ENCODE results near the gene NRXN3. TPM values are rescaled to one million over a fixed set of nuclear protein-coding genes. Genes with fewer than 3 reads are reported as not detected.
"Not testable (repeated sequence)": the region's sequence is repeated elsewhere in the genome, so short reads cannot be mapped to it uniquely, and the experiment has no call there.

Gene NRXN3
- polyA plus RNA-seq, 6 donors from 2014 or later: not detected

DNA sequence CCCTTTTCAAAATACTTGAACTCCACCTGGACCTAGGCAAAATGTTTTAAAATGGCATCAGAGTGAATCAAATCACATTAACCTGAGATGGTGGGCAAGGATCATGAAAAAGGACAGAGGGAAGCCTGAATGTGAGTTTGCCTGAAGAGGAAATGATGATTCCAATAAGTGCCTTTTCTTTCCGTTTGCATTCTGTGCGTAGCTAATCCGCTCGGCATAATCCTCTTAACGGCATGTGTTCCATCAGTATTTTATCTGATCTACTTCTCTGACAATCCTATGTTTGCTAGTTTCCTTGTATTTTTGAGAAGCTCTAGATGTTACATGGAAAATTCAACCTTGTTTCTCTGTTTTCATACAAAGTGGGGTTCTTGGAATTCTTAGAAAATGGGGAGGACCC is 354.6 kb downstream of the NRXN3 start:
- Mint-ChIP-seq H3K9me3 (peaks cover 0 to 13% (median 0%) of the 10 kb centered on the region in 7 donors), H3K4me1 (no peaks in the 10 kb centered on the region), H3K27ac (no peak overlapping the region), H3K36me3 (no peaks in the 10 kb centered on the region), H3K27me3 (no peaks in the 10 kb centered on the region), H3K4me3 (no peak overlapping the region)
- ATAC-seq (ENCODE audit: low read depth in 2 of 2): no peak
- DNase-seq: no peak

DNA sequence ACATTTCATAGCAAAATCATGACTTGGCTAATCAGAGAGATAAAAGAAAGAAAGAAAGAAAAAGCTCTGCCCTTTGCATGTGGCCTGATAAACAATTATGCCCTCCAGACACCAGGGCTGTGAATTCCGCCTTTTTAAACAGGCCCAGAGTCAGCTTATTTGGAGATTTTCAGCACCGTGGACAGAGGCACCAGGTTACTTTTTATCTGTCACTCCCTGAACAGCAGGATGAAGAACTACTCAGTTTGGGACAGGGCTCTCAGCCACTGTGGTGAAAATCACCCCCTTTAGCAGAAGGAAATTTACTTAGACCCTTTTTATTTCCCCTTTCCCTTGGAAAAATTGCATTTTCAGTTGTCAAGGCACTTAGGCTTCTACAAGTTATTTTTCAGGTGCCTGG is 359.9 kb downstream of the NRXN3 start:
- ATAC-seq (ENCODE audit: low read depth in 2 of 2) (no peak), DNase-seq (no peak)
- Mint-ChIP-seq H3K4me3 (no peak overlapping the region), H3K9me3 (peaks cover 2 to 17% (median 5%) of the 10 kb centered on the region in 7 donors), H3K27me3 (no peaks in the 10 kb centered on the region), H3K36me3 (no peaks in the 10 kb centered on the region), H3K27ac (no peak overlapping the region), H3K4me1 (no peaks in the 10 kb centered on the region)

- H3K36me3 Mint-ChIP-seq: no peaks in the 10 kb centered on the region
- no peaks in the 10 kb centered on the region for H3K27me3 Mint-ChIP-seq
- H3K4me3 Mint-ChIP-seq: no peak overlapping the region
- peaks cover 0 to 28% (median 13%) of the 10 kb centered on the region in 7 donors for H3K9me3 Mint-ChIP-seq
- no peak for ATAC-seq (ENCODE audit: low read depth in 2 of 2)
- no peak overlapping the region for H3K27ac Mint-ChIP-seq
- no peak for DNase-seq
- H3K4me1 Mint-ChIP-seq: no peaks in the 10 kb centered on the region
These were observed 364.0 kb downstream of the NRXN3 start for GRCh38 chr14:78534141-78534540.

DNA sequence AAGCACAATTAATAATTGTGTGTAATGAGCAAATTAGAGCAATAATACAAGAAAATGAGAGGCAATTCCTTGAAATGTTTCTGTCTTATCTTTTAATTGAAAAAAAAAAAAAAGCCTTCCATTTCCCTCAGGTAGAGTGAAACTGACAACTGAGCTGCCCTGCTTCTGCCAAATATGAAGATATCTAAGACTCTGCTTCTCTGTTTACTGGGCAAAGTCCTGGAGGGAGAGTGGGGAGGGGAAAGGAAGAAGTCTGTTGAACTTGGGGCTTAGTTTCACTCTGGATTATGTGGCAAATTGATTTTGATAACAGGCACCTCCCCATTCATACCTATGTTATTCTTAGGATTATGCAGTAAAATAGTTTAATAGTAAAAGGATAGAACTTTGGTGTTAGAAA is 364.9 kb downstream of the NRXN3 start:
- no peaks in the 10 kb centered on the region for H3K27me3 Mint-ChIP-seq
- H3K4me3 Mint-ChIP-seq: no peak overlapping the region
- no peaks in the 10 kb centered on the region for H3K4me1 Mint-ChIP-seq
- ATAC-seq (ENCODE audit: low read depth in 2 of 2) (no peak), DNase-seq (no peak)
- H3K27ac Mint-ChIP-seq: no peak overlapping the region
- peaks cover 0 to 28% (median 13%) of the 10 kb centered on the region in 7 donors for H3K9me3 Mint-ChIP-seq
- no peaks in the 10 kb centered on the region for H3K36me3 Mint-ChIP-seq

- ATAC-seq (ENCODE audit: low read depth in 2 of 2); H3K4me1 Mint-ChIP-seq; H3K27me3 Mint-ChIP-seq; DNase-seq; H3K27ac Mint-ChIP-seq; H3K36me3 Mint-ChIP-seq; H3K4me3 Mint-ChIP-seq: not testable (repeated sequence)
- H3K9me3 Mint-ChIP-seq: peaks cover 3 to 17% (median 7%) of the 10 kb centered on the region in 7 donors
These were observed 371.6 kb downstream of the NRXN3 start for GRCh38 chr14:78541788-78542187.

- H3K27me3 Mint-ChIP-seq: peaks cover 3 to 10% (median 4%) of the 10 kb centered on the region in 3 donors
- no peak for ATAC-seq (ENCODE audit: low read depth in 2 of 2)
- H3K36me3 Mint-ChIP-seq: no peaks in the 10 kb centered on the region
- H3K4me1 Mint-ChIP-seq: no peaks in the 10 kb centered on the region
- no peak overlapping the region for H3K4me3 Mint-ChIP-seq
- DNase-seq: no peak
- H3K9me3 Mint-ChIP-seq: peaks cover 2 to 9% (median 4%) of the 10 kb centered on the region in 7 donors
- no peak overlapping the region for H3K27ac Mint-ChIP-seq
These were observed 373.3 kb downstream of the NRXN3 start for GRCh38 chr14:78543433-78543832.

- DNase-seq (no peak), ATAC-seq (ENCODE audit: low read depth in 2 of 2) (no peak)
- H3K36me3 Mint-ChIP-seq: no peaks in the 10 kb centered on the region
- H3K4me1 Mint-ChIP-seq: peaks cover 0 to 2% (median 0%) of the 10 kb centered on the region in 3 donors
- no peak overlapping the region for H3K27ac Mint-ChIP-seq
- H3K27me3 Mint-ChIP-seq: peaks cover 0 to 10% (median 0%) of the 10 kb centered on the region in 3 donors
- H3K4me3 Mint-ChIP-seq: no peak overlapping the region
- H3K9me3 Mint-ChIP-seq: no peaks in the 10 kb centered on the region
These were observed 390.9 kb downstream of the NRXN3 start for GRCh38 chr14:78561074-78561473.

DNA sequence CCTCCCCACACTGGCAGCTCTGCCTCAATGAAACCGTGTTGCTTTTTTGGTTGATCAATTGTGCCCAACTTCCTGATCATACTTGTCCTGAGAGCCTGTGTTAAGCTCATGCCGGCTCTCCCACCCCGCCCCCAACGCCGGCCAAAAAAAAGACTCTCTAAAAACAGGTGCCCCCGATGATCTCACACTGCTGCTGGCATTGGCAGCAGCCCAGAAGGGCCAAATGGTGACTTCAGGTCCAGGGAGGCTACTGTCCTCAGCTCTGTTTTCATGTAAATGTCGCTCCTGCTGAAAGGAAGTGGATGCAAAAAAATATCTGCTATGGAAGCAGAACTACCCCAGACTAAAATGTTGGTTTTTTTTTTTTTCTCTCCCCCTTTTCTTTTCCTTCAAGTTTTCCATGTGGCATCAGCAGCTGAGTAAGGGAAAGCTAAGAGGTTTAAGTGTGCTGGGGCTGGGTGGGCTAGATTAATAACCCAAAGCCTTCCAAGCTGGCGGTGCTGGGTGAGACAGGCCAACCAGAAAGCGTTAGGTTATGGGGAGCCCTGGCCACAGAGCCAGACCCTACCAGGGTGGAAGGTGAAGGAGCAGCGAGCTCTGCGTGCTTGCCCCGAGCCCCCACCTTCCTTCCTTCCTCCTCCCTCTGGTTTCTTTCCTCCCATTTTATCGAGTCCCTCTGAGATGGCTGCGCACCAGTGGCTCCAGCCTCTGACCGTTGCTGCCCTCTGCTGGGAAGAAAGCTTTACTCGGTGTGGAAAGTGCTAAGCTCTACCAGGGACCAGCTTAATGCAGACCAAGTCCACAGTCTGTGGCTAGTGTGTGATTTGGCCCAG is 396.1 kb downstream of the NRXN3 start:
- no peaks in the 10 kb centered on the region for H3K36me3 Mint-ChIP-seq
- H3K4me3 Mint-ChIP-seq: peak overlapping the region in 5 of 8 donors; percentile 9 to 70 (median 20)
- H3K9me3 Mint-ChIP-seq: peaks cover 0 to 3% (median 0%) of the 10 kb centered on the region in 7 donors
- H3K4me1 Mint-ChIP-seq: peaks cover 0 to 12% (median 5%) of the 10 kb centered on the region in 3 donors
- H3K27ac Mint-ChIP-seq: no peak overlapping the region
- DNase-seq: peak; percentile 8
- ATAC-seq (ENCODE audit: low read depth in 2 of 2): peak; percentile 35 to 47
- peaks cover 3 to 6% (median 6%) of the 10 kb centered on the region in 3 donors for H3K27me3 Mint-ChIP-seq

DNA sequence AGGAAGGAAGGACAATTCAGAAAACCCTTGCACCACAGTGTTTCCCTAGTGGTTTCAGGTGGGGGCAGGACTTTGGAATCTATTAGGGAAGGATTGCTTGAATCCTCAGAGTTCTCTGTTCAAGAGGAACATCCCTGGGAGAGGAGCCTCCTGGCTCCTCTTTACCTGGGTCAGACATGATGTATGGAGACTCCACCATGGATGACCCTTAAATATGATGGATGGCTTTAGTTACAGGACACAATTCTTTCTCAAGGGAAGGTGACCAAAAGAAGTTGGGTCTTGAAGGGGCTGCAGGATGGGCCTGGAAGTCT is 396.6 kb downstream of the NRXN3 start:
- ATAC-seq (ENCODE audit: low read depth in 2 of 2) (no peak), DNase-seq (no peak)
- Mint-ChIP-seq H3K4me1 (peaks cover 0 to 12% (median 5%) of the 10 kb centered on the region in 3 donors), H3K27me3 (peaks cover 0 to 6% (median 6%) of the 10 kb centered on the region in 3 donors), H3K9me3 (peaks cover 0 to 3% (median 0%) of the 10 kb centered on the region in 7 donors), H3K36me3 (no peaks in the 10 kb centered on the region), H3K4me3 (peak overlapping the region in 1 of 8 donors; percentile 20), H3K27ac (peak overlapping the region in 1 of 6 donors; percentile 11)

GRCh38 chr14:78567343-78567742 is 397.2 kb downstream of the NRXN3 start:
- no peak for ATAC-seq (ENCODE audit: low read depth in 2 of 2)
- Mint-ChIP-seq H3K4me1 (peaks cover 0 to 12% (median 5%) of the 10 kb centered on the region in 3 donors), H3K27me3 (peaks cover 0 to 6% (median 6%) of the 10 kb centered on the region in 3 donors)

DNA sequence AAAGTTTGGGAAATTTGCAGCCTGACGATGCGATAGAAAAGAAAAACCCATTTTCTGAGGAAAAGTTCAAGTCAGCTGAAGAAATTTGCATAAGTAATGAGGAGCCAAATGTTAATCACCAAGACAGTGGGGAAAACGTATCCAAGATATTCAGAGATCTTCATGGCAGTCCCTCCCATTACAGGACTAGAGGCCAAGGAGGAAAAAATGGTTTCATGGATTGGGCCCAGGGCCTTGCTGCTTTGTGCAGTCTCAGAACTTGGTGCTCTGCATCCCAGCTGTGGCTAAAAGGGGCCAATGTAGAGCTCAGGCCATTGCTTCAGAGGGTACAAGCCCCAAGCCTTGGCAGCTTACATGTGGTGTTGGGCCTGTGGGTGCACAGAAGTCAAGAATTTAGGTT is 403.6 kb downstream of the NRXN3 start:
- not testable (repeated sequence) for H3K27me3 Mint-ChIP-seq; H3K4me3 Mint-ChIP-seq; H3K27ac Mint-ChIP-seq; ATAC-seq (ENCODE audit: low read depth in 2 of 2); H3K4me1 Mint-ChIP-seq; DNase-seq
- Mint-ChIP-seq H3K9me3 (peaks cover 13 to 45% (median 20%) of the 10 kb centered on the region in 7 donors), H3K36me3 (peaks cover 0 to 10% of the 10 kb centered on the region in 2 donors)

More at GRCh38 chr14:78567343-78567742, 397.2 kb downstream of the NRXN3 start:
- no peaks in the 10 kb centered on the region for H3K36me3 Mint-ChIP-seq
- DNase-seq: no peak
- peaks cover 0 to 7% (median 3%) of the 10 kb centered on the region in 7 donors for H3K9me3 Mint-ChIP-seq
- H3K4me3 Mint-ChIP-seq: no peak overlapping the region
- H3K27ac Mint-ChIP-seq: no peak overlapping the region

DNA sequence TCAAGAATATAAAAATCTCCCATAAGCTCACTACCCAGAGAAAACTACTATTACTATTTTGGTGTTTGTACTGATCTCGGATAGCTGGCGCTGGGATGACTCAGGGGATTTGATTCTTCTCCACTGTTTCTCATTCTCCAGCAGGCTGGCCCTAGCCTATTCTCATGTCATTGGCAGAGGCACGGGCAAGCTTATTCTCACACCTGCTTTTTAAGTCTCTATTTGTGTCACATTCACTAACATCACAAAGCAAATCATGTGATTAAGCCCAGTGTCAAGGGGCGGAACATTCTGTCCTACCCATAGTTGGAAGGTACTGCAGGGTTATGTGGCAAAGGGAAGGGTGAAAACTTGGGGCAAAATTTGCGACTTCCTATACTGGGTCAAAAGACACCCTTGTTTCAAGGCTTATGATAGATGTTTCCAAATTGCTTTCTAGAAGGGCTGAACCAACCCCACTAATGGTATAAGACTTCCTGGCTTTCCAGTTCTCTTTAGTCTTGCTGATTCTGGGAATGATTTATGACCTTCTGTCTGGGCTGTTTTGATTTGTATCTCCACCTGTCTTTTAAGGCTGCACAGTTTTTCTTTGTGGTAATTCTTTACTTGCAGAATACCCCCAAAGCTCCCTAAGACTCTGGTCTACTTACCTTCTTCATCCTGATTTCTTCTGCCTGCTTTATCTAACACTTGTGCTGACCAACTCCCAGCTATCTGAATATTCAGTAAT is 406.4 kb downstream of the NRXN3 start:
- DNase-seq (no peak), ATAC-seq (ENCODE audit: low read depth in 2 of 2) (no peak)
- peaks cover 0 to 10% of the 10 kb centered on the region in 2 donors for H3K36me3 Mint-ChIP-seq
- H3K27ac Mint-ChIP-seq: no peak overlapping the region
- no peak overlapping the region for H3K4me3 Mint-ChIP-seq
- H3K4me1 Mint-ChIP-seq: no peaks in the 10 kb centered on the region
- H3K9me3 Mint-ChIP-seq: peaks cover 13 to 45% (median 20%) of the 10 kb centered on the region in 7 donors
- H3K27me3 Mint-ChIP-seq: peaks cover 0 to 10% (median 7%) of the 10 kb centered on the region in 3 donors

DNA sequence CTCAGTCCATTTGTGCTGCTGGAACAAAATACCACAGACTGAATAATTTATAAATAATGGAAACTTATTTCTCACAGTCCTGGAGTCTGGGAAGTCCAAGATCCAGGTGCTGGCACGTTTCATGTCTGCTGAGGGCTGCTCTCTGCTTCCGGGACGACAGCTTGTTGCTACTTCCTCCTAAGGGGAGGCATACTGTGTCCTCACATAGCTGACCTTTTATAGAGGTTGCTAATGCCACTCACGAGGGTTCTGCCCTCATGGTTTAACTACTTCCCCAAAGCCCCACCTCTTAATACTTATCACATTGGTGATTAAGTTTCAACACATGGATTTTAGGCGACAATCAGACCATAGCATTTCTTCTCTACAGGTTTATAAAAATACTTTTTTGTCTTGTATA is 411.1 kb downstream of the NRXN3 start:
- Mint-ChIP-seq H3K4me3 (no peak overlapping the region), H3K27me3 (peaks cover 6 to 16% (median 9%) of the 10 kb centered on the region in 3 donors), H3K4me1 (no peaks in the 10 kb centered on the region), H3K9me3 (no peaks in the 10 kb centered on the region), H3K36me3 (no peaks in the 10 kb centered on the region), H3K27ac (no peak overlapping the region)
- ATAC-seq (ENCODE audit: low read depth in 2 of 2) (no peak), DNase-seq (no peak)

GRCh38 chr14:78586681-78587080 is 416.5 kb downstream of the NRXN3 start:
- H3K4me1 Mint-ChIP-seq: no peaks in the 10 kb centered on the region
- DNase-seq (no peak), ATAC-seq (ENCODE audit: low read depth in 2 of 2) (no peak)
- H3K9me3 Mint-ChIP-seq: no peaks in the 10 kb centered on the region
- no peaks in the 10 kb centered on the region for H3K36me3 Mint-ChIP-seq
- peak overlapping the region in 1 of 6 donors; percentile 16 for H3K27ac Mint-ChIP-seq
- H3K27me3 Mint-ChIP-seq: peaks cover 4 to 13% (median 9%) of the 10 kb centered on the region in 3 donors
- no peak overlapping the region for H3K4me3 Mint-ChIP-seq

Measured in naive B cell (primary cell).